IMR-90 (cell line): ENCODE data around the gene FBH1. TPM values are rescaled to one million over a fixed set of nuclear protein-coding genes. Genes with fewer than 3 reads are reported as not detected.

Experiments used
- ATAC-seq: fragments of 200-7000 bp; cut with Tn5 transposase; 2 replicates; pipeline ENCODE4 v1.9.1; 2020; ENCODE audit warnings: low read depth, mild to moderate bottlenecking, moderate library complexity
- BruUV-seq: library from RNA; stranded (reverse); fragments of 400-500 nt; replicated peaks from 2 replicates; lab custom pipeline; 2021; lab: Mats Ljungman, UMichigan
- CTCF ChIA-PET: fragments of 300-600 bp; formaldehyde crosslinking; extraction: SDS; loops from one replicate; lab custom pipeline; 2021; ENCODE audit warnings: antibody characterized with exemption; lab: Yijun Ruan, JAX
- POLR2A ChIA-PET: fragments of 300-600 bp; sonication (Branson Sonifier 250); formaldehyde crosslinking; loops from one replicate; lab custom pipeline; 2022; ENCODE audit warnings: antibody characterized with exemption; ENCODE audit not compliant: unreplicated experiment; lab: Charles Lee
- DNase-seq: peaks from one replicate; pipeline ENCODE4 v3.0.0; 2013
- H2AFZ ChIP-seq: replicated peaks from 2 replicates; pipeline ENCODE3; 2013; ENCODE audit warnings: low read length, mild to moderate bottlenecking; ENCODE audit not compliant: poor library complexity
- H2AK5ac ChIP-seq: 2 replicates; pipeline ENCODE4 v1.6.1; 2013; ENCODE audit warnings: low read depth, low read length, inconsistent platforms
- H2AK9ac ChIP-seq: replicated peaks from 2 replicates; pipeline ENCODE3; 2013; ENCODE audit warnings: mild to moderate bottlenecking, low read depth, low read length, moderate library complexity; ENCODE audit not compliant: poor library complexity
- H2BK120ac ChIP-seq: 2 replicates; pipeline ENCODE4 v1.6.1; 2013; ENCODE audit warnings: low read depth, low read length, inconsistent platforms
- H2BK15ac ChIP-seq: 3 replicates; pipeline ENCODE4 v1.6.1; 2013; ENCODE audit warnings: low read depth, low read length, inconsistent platforms
- H2BK20ac ChIP-seq: 2 replicates; pipeline ENCODE4 v1.6.1; 2013; ENCODE audit warnings: low read depth, mild to moderate bottlenecking, inconsistent platforms, low read length, moderate library complexity
- H2BK5ac ChIP-seq: 2 replicates; pipeline ENCODE4 v1.6.1; 2013; ENCODE audit warnings: mild to moderate bottlenecking, low read depth, low read length, inconsistent platforms; ENCODE audit not compliant: poor library complexity, severe bottlenecking
- H3K14ac ChIP-seq: replicated peaks from 2 replicates; pipeline ENCODE4 v1.6.1; 2013; ENCODE audit warnings: low read depth, low read length, inconsistent platforms
- H3K18ac ChIP-seq: 2 replicates; pipeline ENCODE4 v1.6.1; 2013; ENCODE audit warnings: low read depth, low read length, control low read depth
- H3K23ac ChIP-seq: 2 replicates; pipeline ENCODE4 v1.6.1; 2013; ENCODE audit warnings: low read depth, low read length, inconsistent platforms
- H3K27ac ChIP-seq: 2 replicates; pipeline ENCODE4 v1.5.1; 2013; ENCODE audit warnings: mild to moderate bottlenecking, control low read depth, low read length; ENCODE audit not compliant: insufficient read depth
- H3K27me3 ChIP-seq: 2 replicates; pipeline ENCODE4 v1.6.1; 2013; ENCODE audit warnings: low read length; ENCODE audit not compliant: control insufficient read depth, insufficient read depth
- H3K36me3 ChIP-seq: 2 replicates; pipeline ENCODE4 v1.6.1; 2013; ENCODE audit warnings: low read length, mixed read lengths; ENCODE audit not compliant: control insufficient read depth, insufficient read depth
- H3K4ac ChIP-seq: 2 replicates; pipeline ENCODE4 v1.6.1; 2013; ENCODE audit warnings: low read depth, low read length, inconsistent platforms
- H3K4me1 ChIP-seq: 2 replicates; pipeline ENCODE4 v1.6.1; 2013; ENCODE audit warnings: low read length, mixed read lengths; ENCODE audit not compliant: control insufficient read depth, insufficient read depth
- H3K4me2 ChIP-seq: 2 replicates; pipeline ENCODE4 v1.6.1; 2013; ENCODE audit warnings: low read depth, mild to moderate bottlenecking, control low read depth, low read length, moderate library complexity
- H3K4me3 ChIP-seq: 2 replicates; pipeline ENCODE4 v1.5.1; 2013; ENCODE audit warnings: low read depth, mild to moderate bottlenecking, control low read depth, low read length, moderate library complexity; ENCODE audit not compliant: insufficient read depth
- H3K56ac ChIP-seq: 2 replicates; pipeline ENCODE4 v1.6.1; 2013; ENCODE audit warnings: low read length, inconsistent platforms; ENCODE audit not compliant: insufficient read depth; ENCODE audit errors: extremely low read depth
- H3K79me1 ChIP-seq, 2 experiments: 2 replicates each; pipeline ENCODE4 v1.6.1; 2013; ENCODE audit warnings: low read length in 2 of 2, inconsistent platforms in 1 of 2, low read depth in 1 of 2
- H3K9ac ChIP-seq: 2 replicates; pipeline ENCODE4 v1.6.1; 2013; ENCODE audit warnings: low read depth, low read length, control low read depth
- H3K9me1 ChIP-seq: 2 replicates; pipeline ENCODE4 v1.6.1; 2013; ENCODE audit warnings: low read length, inconsistent platforms; ENCODE audit not compliant: insufficient read depth
- H3K9me3 ChIP-seq: 2 replicates; pipeline ENCODE4 v1.6.1; 2013; ENCODE audit warnings: low read length; ENCODE audit not compliant: control insufficient read depth, insufficient read depth
- H4K20me1 ChIP-seq: 2 replicates; pipeline ENCODE4 v1.6.1; 2013; ENCODE audit warnings: low read length, inconsistent platforms; ENCODE audit not compliant: insufficient read depth
- H4K5ac ChIP-seq: 2 replicates; pipeline ENCODE4 v1.6.1; 2013; ENCODE audit warnings: mild to moderate bottlenecking, low read depth, low read length, control low read depth
- H4K8ac ChIP-seq, 2 experiments: 2 replicates each; pipeline ENCODE4 v1.6.1; 2013; ENCODE audit warnings: low read depth in 2 of 2, low read length in 2 of 2, control low read depth in 1 of 2, inconsistent platforms in 1 of 2
- H4K91ac ChIP-seq: 2 replicates; pipeline ENCODE4 v1.6.1; 2013; ENCODE audit warnings: low read depth, low read length, inconsistent platforms; ENCODE audit not compliant: insufficient read depth
- BHLHE40 ChIP-seq: fragments of 150-350 bp; IDR thresholded peaks from 2 replicates; pipeline ENCODE4 v1.6.1; 2016; ENCODE audit warnings: mild to moderate bottlenecking, low read depth, low read length
- CEBPB ChIP-seq: IDR thresholded peaks from 2 replicates; pipeline ENCODE4 v1.6.1; 2012; ENCODE audit warnings: low read depth, low read length, improper control_type of control experiment
- CHD1 ChIP-seq: IDR thresholded peaks from 2 replicates; pipeline ENCODE4 v1.6.1; 2012; ENCODE audit warnings: low read depth, low read length, improper control_type of control experiment
- MAFK ChIP-seq: IDR thresholded peaks from 2 replicates; pipeline ENCODE4 v1.6.1; 2012; ENCODE audit warnings: low read depth, low read length, improper control_type of control experiment
- MAZ ChIP-seq: IDR thresholded peaks from 2 replicates; pipeline ENCODE4 v1.6.1; 2012; ENCODE audit warnings: low read depth, mild to moderate bottlenecking, low read length, improper control_type of control experiment, moderate library complexity, borderline replicate concordance
- MXI1 ChIP-seq: IDR thresholded peaks from 2 replicates; pipeline ENCODE4 v1.6.1; 2012; ENCODE audit warnings: low read depth, mild to moderate bottlenecking, low read length, moderate library complexity, borderline replicate concordance
- NFE2L2 ChIP-seq: fragments of 150-350 bp; IDR thresholded peaks from 2 replicates; pipeline ENCODE4 v1.6.1; 2016; ENCODE audit warnings: low read depth, mild to moderate bottlenecking, low read length
- POLR2A ChIP-seq: IDR thresholded peaks from 2 replicates; pipeline ENCODE4 v1.6.1; 2012; ENCODE audit warnings: mild to moderate bottlenecking, low read depth, low read length
- RAD21 ChIP-seq: IDR thresholded peaks from 2 replicates; pipeline ENCODE4 v1.6.1; 2012; ENCODE audit warnings: low read length, improper control_type of control experiment
- RCOR1 ChIP-seq: IDR thresholded peaks from 2 replicates; pipeline ENCODE4 v1.6.1; 2012; ENCODE audit warnings: mild to moderate bottlenecking, low read length, improper control_type of control experiment; ENCODE audit not compliant: insufficient replicate concordance
- RFX5 ChIP-seq: IDR thresholded peaks from 2 replicates; pipeline ENCODE4 v1.8.0; 2012; ENCODE audit warnings: low read depth, mild to moderate bottlenecking, low read length, moderate library complexity
- SMC3 ChIP-seq: fragments of 150-350 bp; IDR thresholded peaks from 2 replicates; pipeline ENCODE4 v1.6.1; 2016; ENCODE audit warnings: low read depth, mild to moderate bottlenecking, antibody characterized with exemption, low read length, moderate library complexity
- WGBS, 2 experiments: methylation state at CpG; one replicate each; pipeline versions ENCODE4 v1.1.5 to v1.1.7; 2013; ENCODE audit warnings: missing lambda C conversion rate in 2 of 2; ENCODE audit not compliant: insufficient read length in 1 of 2; ENCODE audit errors: extremely low coverage in 2 of 2; 5-methylcytosine and 5-hydroxymethylcytosine counted together
- dilution Hi-C: fragments of 300-500 bp; cut with HindIII; formaldehyde crosslinking; loops from one replicate; pipeline ENCODE4 v1.14.3; 2018; ENCODE audit warnings: low sequenced_read_pairs; ENCODE audit not compliant: unreplicated experiment
- in situ Hi-C: fragments of 300-500 bp; cut with MboI; formaldehyde crosslinking; loops from 3 replicates; pipeline ENCODE4 v1.14.3; 2019; ENCODE audit warnings: low sequenced_read_pairs, inconsistent platforms, mixed read lengths
- intact Hi-C: fragments of 100-400 bp; cut with micrococcal nuclease; formaldehyde crosslinking; loops from 2 replicates; pipeline ENCODE4 v1.10.0; 2022
- polyA plus RNA-seq, 3 experiments: library from polyadenylated mRNA; depleted of rRNA; stranded (reverse); fragments of >200 nt; gene quantifications; 2 replicates each; pipeline ENCODE4 v1.2.3, GENCODE V29; 2012; ENCODE audit warnings: low replicate concordance in 1 of 3
- total RNA-seq: library from RNA; depleted of rRNA; stranded (reverse); fragments of >200 nt; gene quantifications from 2 replicates; pipeline ENCODE4 v1.2.3, GENCODE V29; 2012
- TF ChIP-seq, protein P1 (sequence below): conservative IDR thresholded peaks from 2 replicates; pipeline ENCODE4 v1.5.1; 2012; ENCODE audit warnings: mild to moderate bottlenecking, low read depth, low read length, improper control_type of control experiment

Gene FBH1
- total and polyA plus RNA-seq, 2 of the 4 experiments (the other 2 are of a cell fraction), result 59.3 to 72.2 TPM

- no peaks in the 10 kb centered on the region for H3K27me3 ChIP-seq
- no peak overlapping the region for H2BK15ac ChIP-seq
- H2BK120ac ChIP-seq, result no peak overlapping the region
- no peak overlapping the region for H4K91ac ChIP-seq
- no peak overlapping the region for H3K4me2 ChIP-seq
- no peak for TF ChIP-seq MXI1
- TF ChIP-seq, protein P1, sequence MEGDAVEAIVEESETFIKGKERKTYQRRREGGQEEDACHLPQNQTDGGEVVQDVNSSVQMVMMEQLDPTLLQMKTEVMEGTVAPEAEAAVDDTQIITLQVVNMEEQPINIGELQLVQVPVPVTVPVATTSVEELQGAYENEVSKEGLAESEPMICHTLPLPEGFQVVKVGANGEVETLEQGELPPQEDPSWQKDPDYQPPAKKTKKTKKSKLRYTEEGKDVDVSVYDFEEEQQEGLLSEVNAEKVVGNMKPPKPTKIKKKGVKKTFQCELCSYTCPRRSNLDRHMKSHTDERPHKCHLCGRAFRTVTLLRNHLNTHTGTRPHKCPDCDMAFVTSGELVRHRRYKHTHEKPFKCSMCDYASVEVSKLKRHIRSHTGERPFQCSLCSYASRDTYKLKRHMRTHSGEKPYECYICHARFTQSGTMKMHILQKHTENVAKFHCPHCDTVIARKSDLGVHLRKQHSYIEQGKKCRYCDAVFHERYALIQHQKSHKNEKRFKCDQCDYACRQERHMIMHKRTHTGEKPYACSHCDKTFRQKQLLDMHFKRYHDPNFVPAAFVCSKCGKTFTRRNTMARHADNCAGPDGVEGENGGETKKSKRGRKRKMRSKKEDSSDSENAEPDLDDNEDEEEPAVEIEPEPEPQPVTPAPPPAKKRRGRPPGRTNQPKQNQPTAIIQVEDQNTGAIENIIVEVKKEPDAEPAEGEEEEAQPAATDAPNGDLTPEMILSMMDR, result no peak
- TF ChIP-seq RAD21, result no peak
- no peak for TF ChIP-seq BHLHE40
- TF ChIP-seq CHD1, result no peak
- TF ChIP-seq RCOR1, result no peak
- no peak for TF ChIP-seq SMC3
- no peak for TF ChIP-seq MAZ
- no peak for TF ChIP-seq CEBPB
- TF ChIP-seq RFX5, result no peak
- TF ChIP-seq NFE2L2, result no peak
- no peak for TF ChIP-seq MAFK
- TF ChIP-seq POLR2A, result no peak
- H3K4me3 ChIP-seq, result no peak overlapping the region
- intact Hi-C loops, result no loop called here
- no peak overlapping the region for H2AK9ac ChIP-seq
- BruUV-seq, result no TSS peak
- H4K5ac ChIP-seq, result no peak overlapping the region
- ChIA-PET CTCF (interaction anchor here (0.6 kb wide), 1 partner anchor 100 kb away, joined by 4 read pairs; no protein-coding TSS in a partner anchor), POLR2A (no interaction called here)
- no peak for ATAC-seq
- no peak overlapping the region for H2BK20ac ChIP-seq
- no peak overlapping the region for H3K14ac ChIP-seq
- no peak overlapping the region for H3K18ac ChIP-seq
- H3K4ac ChIP-seq, result no peak overlapping the region
- no peak overlapping the region for H2AFZ ChIP-seq
- H3K9me1 ChIP-seq, result peaks cover 6% of the 10 kb centered on the region; the same call in 1 of the 2 replicates
- no peak overlapping the region for H3K56ac ChIP-seq
- in situ Hi-C loops, result no loop called here
- H4K20me1 ChIP-seq, result no peaks in the 10 kb centered on the region
- dilution Hi-C loops, result no loop called here
- DNase-seq, result no peak
- WGBS, 2 experiments, result 93% methylated on average over 2 of the region's 3 CpGs; no CpG with 5 or more reads in 1 of the 2 experiments
- H3K4me1 ChIP-seq, result peaks cover 2% of the 10 kb centered on the region; the same call in 1 of the 2 replicates
- H3K27ac ChIP-seq, result no peak overlapping the region
- peaks cover 5 to 52% of the 10 kb centered on the region in 2 experiments; a peak in 3 of 4 replicates for H3K79me1 ChIP-seq
- no peak overlapping the region for H3K9ac ChIP-seq
- H2BK5ac ChIP-seq, result no peak overlapping the region
- no peak overlapping the region for H3K23ac ChIP-seq
- no peak overlapping the region for H4K8ac ChIP-seq
- H2AK5ac ChIP-seq, result 0 out of 2 replicates have a peak overlapping the region, but pooled peaks have one; percentile 39
- peaks cover 2% of the 10 kb centered on the region; the same call in 1 of the 2 replicates for H3K36me3 ChIP-seq
- H3K9me3 ChIP-seq, result no peaks in the 10 kb centered on the region
These were observed 80.5 kb downstream of the FBH1 start for GRCh38 chr10:5970527-5970926.
